Glomerular visceral epithelial cell (primary cell): ENCODE results near the gene ZBTB38.

Source experiments
- DNase-seq: peaks from one replicate; pipeline ENCODE4 v3.0.0-alpha.2; 2016; ENCODE audit errors: extremely low spot score

ZBTB38 gene

GRCh38 chr3:141367038-141367730 is 1.1 kb upstream of the ZBTB38 start:
- DNase-seq: peak; percentile 98

- DNase-seq: no peak
These were observed 856 bp downstream of the ZBTB38 start for GRCh38 chr3:141368925-141369794.

GRCh38 chr3:141370065-141370533 is 1.8 kb downstream of the ZBTB38 start:
- peak; percentile 57 for DNase-seq

- no peak for DNase-seq
These were observed 3.6 kb downstream of the ZBTB38 start for GRCh38 chr3:141371882-141372281.

GRCh38 chr3:141372656-141373055 is 4.4 kb downstream of the ZBTB38 start:
- DNase-seq: no peak

- no peak for DNase-seq
These were observed 4.9 kb downstream of the ZBTB38 start for GRCh38 chr3:141373232-141373631.

GRCh38 chr3:141373768-141374526 is 5.6 kb downstream of the ZBTB38 start:
- DNase-seq: peak; percentile 25

- DNase-seq: no peak
These were observed 7.3 kb downstream of the ZBTB38 start for GRCh38 chr3:141375381-141376301.

- no peak for DNase-seq
These were observed 9.1 kb downstream of the ZBTB38 start for GRCh38 chr3:141377377-141377776.

GRCh38 chr3:141378556-141378955 is 10.3 kb downstream of the ZBTB38 start:
- no peak for DNase-seq

- DNase-seq: no peak
These were observed 11.1 kb downstream of the ZBTB38 start for GRCh38 chr3:141379250-141379966.

GRCh38 chr3:141380279-141380678 is 12.0 kb downstream of the ZBTB38 start:
- DNase-seq: no peak

GRCh38 chr3:141380987-141381386 is 12.7 kb downstream of the ZBTB38 start:
- no peak for DNase-seq

GRCh38 chr3:141382571-141382970 is 14.3 kb downstream of the ZBTB38 start:
- DNase-seq: no peak

- no peak for DNase-seq
These were observed 15.3 kb downstream of the ZBTB38 start for GRCh38 chr3:141383555-141384129.

- DNase-seq: no peak
These were observed 15.9 kb downstream of the ZBTB38 start for GRCh38 chr3:141384157-141384556.

GRCh38 chr3:141384575-141384974 is 16.3 kb downstream of the ZBTB38 start:
- DNase-seq: no peak

GRCh38 chr3:141385406-141386125 is 17.3 kb downstream of the ZBTB38 start:
- DNase-seq: no peak

GRCh38 chr3:141386126-141386488 is 17.8 kb downstream of the ZBTB38 start:
- DNase-seq: no peak
